Loucy (cell line): ENCODE results near the gene KLHL8.

Experiments
- CTCF ChIP-seq: fragments of 200-600 bp; sonication (generic); conservative IDR thresholded peaks from 2 replicates; pipeline ENCODE4 v1.5.1; 2014; ENCODE audit warnings: mild to moderate bottlenecking, antibody characterized with exemption, low read length
- EZH2phosphoT487 ChIP-seq: fragments of 200-600 bp; IDR thresholded peaks from 2 replicates; pipeline ENCODE4 v1.6.1; 2018; ENCODE audit warnings: antibody characterized with exemption, mild to moderate bottlenecking, moderate library complexity, borderline replicate concordance

- no peak for TF ChIP-seq CTCF
- no peak for TF ChIP-seq EZH2phosphoT487
Measured at GRCh38 chr4:87239821-87240220, 19.4 kb upstream of the KLHL8 start.
